GM19238 (cell line): ENCODE results near the gene KRT31.
"Not testable (repeated sequence)": the region's sequence is repeated elsewhere in the genome, so short reads cannot be mapped to it uniquely, and the experiment has no call there.

ENCODE experiments used
- DNase-seq: peaks from one replicate; pipeline ENCODE4 v3.0.0; 2011; ENCODE audit warnings: low spot score; ENCODE audit not compliant: insufficient read length

Gene KRT31

DNA sequence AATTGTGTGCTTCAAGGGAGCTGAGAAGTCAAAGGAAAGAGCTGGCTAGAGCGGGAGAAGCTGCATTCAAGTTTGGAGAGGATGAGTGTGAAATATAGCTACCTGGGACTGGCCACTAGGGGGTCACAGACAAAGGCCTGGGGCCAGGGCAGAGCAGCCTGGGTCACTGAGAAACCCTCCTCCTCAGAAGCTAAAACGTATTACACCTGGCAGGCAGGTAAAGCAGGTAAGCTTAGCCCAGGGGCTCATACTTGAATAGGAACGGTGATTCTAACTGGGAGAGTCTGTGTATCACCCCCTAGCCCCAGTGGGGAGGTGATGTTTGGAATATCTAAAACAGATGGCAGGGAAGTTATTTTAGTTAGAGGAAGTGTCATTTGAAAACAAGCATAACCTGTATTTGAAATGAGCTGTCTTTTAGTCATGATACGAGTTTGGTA is 20.2 kb upstream of the KRT31 start:
- peak; percentile 16 for DNase-seq

DNA sequence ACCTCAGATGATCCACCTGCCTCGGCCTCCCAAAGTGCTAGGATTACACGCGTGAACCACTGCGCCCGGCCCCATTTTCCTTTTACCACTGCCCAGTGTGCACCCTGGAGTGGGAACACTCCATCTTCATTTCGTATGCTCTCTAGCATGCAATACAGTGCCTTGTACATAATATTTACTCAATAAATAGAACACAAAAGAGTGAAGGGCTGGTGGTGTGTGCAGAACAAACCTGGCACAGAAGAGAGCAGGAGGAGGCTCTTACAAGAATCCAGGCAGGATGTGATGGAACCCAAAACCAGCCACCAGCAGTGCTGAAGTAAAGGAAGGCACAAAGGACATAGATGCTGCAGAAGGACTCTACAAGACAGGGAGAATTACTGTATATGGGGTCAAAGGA is 19.7 kb upstream of the KRT31 start:
- no peak for DNase-seq

DNA sequence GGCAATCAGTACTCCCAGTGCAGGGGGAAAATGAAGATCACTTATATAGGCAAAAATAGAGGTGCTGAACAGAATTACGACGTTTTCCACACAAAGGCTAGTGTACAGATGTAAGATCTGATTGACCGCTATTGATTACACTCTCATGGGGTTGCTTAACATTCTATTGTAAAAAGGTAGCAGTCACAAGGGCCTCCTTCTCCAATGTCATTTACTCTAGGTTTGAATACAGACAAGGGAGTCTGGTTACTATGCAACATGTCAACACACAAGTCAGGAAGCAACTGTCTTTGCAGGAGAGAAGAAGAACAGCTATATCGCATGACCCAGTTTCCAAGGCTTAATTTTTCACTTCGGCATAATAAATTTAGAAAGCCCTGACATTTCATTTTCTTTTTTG is 19.1 kb upstream of the KRT31 start:
- DNase-seq, result no peak

DNA sequence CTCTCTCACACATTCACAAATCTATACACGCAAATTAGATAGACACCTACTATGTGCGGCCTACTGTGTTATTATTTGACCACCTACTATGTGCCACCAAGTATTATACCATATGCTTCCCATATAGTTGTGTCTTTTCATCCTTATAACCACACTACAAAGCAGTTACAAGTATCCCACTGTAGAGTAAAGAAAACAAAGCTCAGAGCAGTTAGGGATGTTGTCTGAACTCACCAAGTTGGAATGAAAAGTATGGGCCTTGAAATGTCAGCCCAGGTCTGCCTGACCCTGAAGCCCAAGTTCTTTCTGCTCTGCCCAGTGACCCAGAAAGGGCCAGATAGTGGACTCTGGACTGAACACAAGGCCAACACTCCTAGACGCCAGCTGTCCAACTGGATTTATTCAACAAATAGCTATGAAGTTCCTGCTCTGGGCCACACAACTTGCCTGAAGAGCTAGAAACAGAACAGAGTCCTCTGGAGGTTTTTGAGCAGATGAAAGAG is 18.5 kb upstream of the KRT31 start:
- DNase-seq, result no peak

- DNase-seq, result no peak
Observed at GRCh38 chr17:41415411-41415810, 18.0 kb upstream of the KRT31 start.

GRCh38 chr17:41413982-41414381 is 16.6 kb upstream of the KRT31 start:
- no peak for DNase-seq

GRCh38 chr17:41413353-41413957 is 16.0 kb upstream of the KRT31 start:
- DNase-seq, result no peak

DNA sequence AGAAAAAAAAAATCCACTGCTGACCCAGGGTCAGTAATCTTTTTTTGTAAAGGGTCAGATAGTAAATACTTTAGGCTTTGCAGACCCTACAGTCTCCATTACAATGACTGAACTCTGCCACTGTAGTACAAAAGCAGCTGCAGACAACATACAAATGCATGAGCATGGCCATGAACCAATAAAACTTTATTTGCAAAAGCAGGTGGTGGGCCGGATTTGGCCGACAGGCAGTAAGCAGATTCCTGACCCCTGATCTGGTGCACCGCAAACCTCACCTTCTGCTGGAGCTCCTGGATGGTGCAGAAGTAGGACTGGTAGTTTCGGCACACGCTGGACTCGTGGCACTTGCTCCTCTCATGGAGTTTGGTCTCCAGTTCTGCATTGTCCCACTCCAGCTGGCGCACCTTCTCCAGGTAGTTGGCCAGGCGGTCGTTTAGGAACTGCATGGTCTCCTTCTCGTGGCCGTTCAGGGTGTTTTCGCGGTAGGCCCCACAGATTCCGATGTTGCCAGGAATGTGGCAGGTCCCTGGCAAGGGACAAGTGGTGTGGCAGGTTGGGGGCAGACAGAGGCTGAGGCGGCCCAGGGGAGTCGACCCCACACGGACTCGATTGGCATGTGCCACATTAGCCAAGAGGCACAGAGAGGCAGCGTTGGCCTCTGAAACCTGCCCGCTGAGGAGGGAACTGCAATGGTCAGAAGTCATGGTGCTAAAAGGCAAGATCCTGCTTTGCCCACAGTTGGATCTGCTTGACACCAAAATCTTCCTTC is 13.8 kb upstream of the KRT31 start:
- DNase-seq, result no peak

GRCh38 chr17:41407226-41407625 is 9.8 kb upstream of the KRT31 start:
- no peak for DNase-seq

DNA sequence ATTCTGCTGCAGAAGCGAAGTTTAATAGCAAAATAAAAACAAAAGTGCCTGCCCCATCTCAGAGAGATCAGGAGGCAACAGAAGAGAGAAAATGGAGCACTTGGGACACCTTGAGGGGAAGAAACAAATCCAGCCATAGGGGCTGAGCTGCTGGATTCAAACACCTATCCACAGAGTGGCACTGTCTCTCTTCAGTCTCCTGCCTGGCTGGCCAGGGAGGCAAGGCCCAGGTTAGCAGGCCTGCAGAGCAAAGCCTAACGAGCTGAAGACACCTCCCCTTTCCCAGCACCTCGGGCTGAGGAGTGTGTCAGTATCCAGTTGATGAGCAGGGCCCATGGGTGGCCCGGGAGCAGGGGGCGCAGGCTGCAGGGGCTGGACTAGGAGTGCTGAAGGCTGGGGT is 8.8 kb upstream of the KRT31 start:
- no peak for DNase-seq

- no peak for DNase-seq
Observed at GRCh38 chr17:41404024-41404671, 6.7 kb upstream of the KRT31 start.

GRCh38 chr17:41403404-41404023 is 6.1 kb upstream of the KRT31 start:
- no peak for DNase-seq

DNA sequence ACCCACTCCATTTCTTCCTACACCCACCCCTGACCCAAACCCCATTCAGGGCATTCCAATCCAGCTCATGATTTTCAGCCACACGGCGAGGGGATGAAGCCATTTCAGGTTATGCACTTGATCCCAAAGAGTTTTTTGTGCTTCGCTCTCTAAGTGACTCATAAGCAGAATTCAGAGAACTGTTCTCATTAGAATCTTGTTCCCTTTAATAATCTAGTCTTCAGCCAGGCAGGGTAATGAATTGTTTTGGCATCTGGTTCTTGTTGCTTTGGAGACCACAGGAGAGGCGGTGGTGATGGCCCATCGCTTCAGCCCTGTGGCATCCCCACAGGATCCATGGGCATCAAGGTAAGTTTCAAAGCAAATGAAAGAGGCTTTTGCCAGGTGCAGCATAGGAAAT is 4.8 kb upstream of the KRT31 start:
- no peak for DNase-seq

GRCh38 chr17:41396340-41396739 is 1.1 kb downstream of the KRT31 start:
- DNase-seq, result no peak

DNA sequence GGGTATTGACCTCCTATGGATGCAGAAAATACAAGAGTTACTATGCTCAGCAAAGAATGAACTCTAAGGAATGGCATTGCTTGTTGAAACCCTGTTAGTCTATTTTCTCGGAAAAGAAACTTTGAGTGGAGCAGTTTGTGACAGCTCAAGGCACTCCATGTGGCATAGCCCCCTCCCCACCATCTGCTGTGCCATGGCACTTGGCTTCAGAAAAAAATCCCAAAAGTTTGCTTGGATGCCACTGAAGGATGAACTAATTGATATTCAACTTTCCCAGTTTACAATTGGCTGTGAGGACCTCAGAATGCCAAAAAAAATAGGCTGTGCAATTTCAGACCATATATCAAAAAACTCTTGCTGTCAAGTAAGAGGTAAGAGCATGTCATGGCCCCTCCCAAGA is 1.8 kb downstream of the KRT31 start:
- no peak for DNase-seq

DNA sequence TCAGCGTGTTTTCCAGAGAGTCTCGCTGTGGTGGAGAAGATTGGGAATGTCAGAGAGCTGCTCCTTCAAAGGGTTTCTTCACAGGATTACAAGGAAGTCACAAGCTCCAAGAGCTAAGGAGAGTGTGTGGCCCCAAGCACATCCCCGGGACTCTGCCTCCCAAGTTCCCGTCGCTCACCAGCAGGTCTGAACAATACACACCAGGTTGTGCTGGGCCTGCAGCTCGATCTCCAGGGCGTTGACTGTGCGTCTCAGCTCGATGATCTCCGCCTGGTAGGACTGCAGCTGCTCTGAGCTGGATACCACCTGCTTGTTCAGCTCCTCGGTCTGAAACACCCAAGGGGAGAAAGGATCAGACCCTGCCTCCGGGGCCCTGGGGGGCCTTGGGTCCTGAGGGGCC is 2.4 kb downstream of the KRT31 start:
- DNase-seq, result not testable (repeated sequence)

- no peak for DNase-seq
Observed at GRCh38 chr17:41394254-41394996, 3.0 kb downstream of the KRT31 start.

DNA sequence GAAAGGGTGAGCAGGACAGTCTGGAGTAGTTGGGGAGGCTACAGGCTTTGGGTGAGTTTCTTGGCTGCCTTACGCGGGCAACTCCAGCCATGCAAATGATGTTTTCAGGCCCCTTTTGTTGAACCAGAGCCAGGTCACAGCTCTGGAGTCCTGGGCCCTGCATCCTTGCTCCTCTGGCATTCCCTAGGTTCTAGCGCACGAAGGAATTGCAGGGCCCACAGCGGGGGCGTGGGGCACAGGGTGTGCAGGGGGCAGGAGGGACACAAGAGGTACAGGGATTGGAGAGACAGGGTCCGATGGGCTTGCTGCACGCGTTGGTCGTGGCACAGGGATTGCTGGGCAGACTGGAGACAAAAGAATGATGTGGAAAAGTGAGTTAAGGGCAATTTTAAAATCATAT is 3.6 kb downstream of the KRT31 start:
- DNase-seq, result no peak

- DNase-seq, result no peak
Observed at GRCh38 chr17:41393294-41393693, 4.1 kb downstream of the KRT31 start.

DNA sequence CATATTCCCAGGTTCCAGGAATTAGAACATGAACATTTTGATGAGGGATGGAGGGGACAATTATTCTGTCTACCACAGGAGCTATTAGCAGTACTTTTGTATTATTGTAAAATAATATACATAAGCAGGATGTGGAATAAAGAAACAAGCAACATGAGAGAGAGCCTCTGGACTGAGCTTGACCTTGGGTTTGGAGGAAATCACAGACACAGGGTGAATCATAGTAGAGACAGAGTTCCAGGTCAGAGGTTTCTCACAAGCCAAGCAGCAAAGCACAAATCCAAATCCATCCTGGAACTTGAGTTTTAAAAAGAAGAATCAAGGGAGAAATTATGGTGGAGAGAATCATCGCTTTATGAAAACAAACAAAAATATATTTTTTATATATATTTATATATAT is 5.1 kb downstream of the KRT31 start:
- no peak for DNase-seq

- no peak for DNase-seq
Observed at GRCh38 chr17:41391535-41391934, 5.9 kb downstream of the KRT31 start.
